Measurements from ENCODE around the gene ANKRD12. TPM values are rescaled to one million over a fixed set of nuclear protein-coding genes. Genes with fewer than 3 reads are reported as not detected.
"Not testable (repeated sequence)": the region's sequence is repeated elsewhere in the genome, so short reads cannot be mapped to it uniquely, and the experiment has no call there.

The ANKRD12 gene
- total and polyA plus RNA-seq, 9 donors = 8.8 to 115 (median 72.9) TPM

GRCh38 chr18:9171919-9172318 is 35.3 kb downstream of the ANKRD12 start:
- H3K4me1 ChIP-seq (ENCODE audit: insufficient read depth); H3K9me3 ChIP-seq; H3K4me3 ChIP-seq; intact Hi-C loops (cut with DNase I); H3K27me3 ChIP-seq; H3K27ac ChIP-seq; H3K36me3 ChIP-seq; DNase-seq: not testable (repeated sequence)
- WGBS, 3 donors = 84 to 94% (median 91%) methylated on average over 3 of the region's 3 CpGs

DNA sequence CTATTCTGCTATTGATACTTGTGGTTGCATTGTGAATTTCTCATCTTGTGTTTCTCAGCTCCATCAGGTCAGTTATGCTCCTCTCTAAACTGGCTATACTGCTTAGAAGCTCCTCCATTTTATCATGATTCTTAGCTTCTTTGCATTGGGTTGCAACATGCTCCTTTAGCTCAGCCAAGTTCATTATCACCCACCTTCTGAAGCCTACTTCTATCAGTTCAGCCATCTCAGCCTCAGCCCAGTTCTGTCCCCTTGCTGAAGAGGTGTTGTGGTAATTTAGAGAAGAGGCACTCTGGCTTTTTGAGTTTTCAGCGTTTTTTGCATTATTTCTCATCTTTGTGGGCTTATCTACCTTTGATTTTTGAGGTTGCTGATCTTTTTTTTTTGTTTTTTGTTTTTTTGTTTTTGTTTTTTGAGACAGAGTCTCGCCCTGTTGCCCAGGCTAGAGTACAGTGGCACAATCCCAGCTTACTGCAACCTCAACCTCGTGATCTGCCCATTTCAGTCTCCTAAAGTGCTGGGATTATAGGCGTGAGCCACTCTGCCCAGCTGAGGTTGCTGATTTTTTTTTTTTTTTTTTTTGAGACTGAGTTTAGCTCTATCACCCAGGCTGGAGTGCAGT is 36.0 kb downstream of the ANKRD12 start:
- Histone ChIP-seq H3K4me3 (no peak overlapping the region), H3K9me3 (no peaks in the 10 kb centered on the region), H3K4me1 (ENCODE audit: insufficient read depth) (peaks cover 4% of the 10 kb centered on the region), H3K36me3 (no peaks in the 10 kb centered on the region), H3K27ac (no peak overlapping the region), H3K27me3 (no peaks in the 10 kb centered on the region)
- no peak for DNase-seq
- WGBS, 3 donors = 90 to 95% (median 95%) methylated on average over 4 of the region's 4 CpGs
- intact Hi-C loops (cut with DNase I) = no loop called here
- TF ChIP-seq CTCF (IDR thresholded peaks at IDR 0.05) (no peak), EP300 (IDR thresholded peaks at IDR 0.05) (no peak), POLR2A (IDR thresholded peaks at IDR 0.05) (no peak)

- no peak for TF ChIP-seq CTCF (IDR thresholded peaks at IDR 0.05)
- TF ChIP-seq EP300 (IDR thresholded peaks at IDR 0.05) = no peak
- no peak for TF ChIP-seq POLR2A (IDR thresholded peaks at IDR 0.05)
- no peak overlapping the region for H3K4me3 ChIP-seq
- H3K27ac ChIP-seq = no peak overlapping the region
- peaks cover 4% of the 10 kb centered on the region for H3K4me1 ChIP-seq (ENCODE audit: insufficient read depth)
- intact Hi-C loops (cut with DNase I) = no loop called here
- no peaks in the 10 kb centered on the region for H3K9me3 ChIP-seq
- no peaks in the 10 kb centered on the region for H3K36me3 ChIP-seq
- WGBS, 3 donors = 87 to 94% (median 88%) methylated on average over 6 of the region's 6 CpGs
- no peak for DNase-seq
- no peaks in the 10 kb centered on the region for H3K27me3 ChIP-seq
Observed at GRCh38 chr18:9173770-9174233, 37.2 kb downstream of the ANKRD12 start.

GRCh38 chr18:9174302-9174701 is 37.7 kb downstream of the ANKRD12 start:
- H3K4me3 ChIP-seq = no peak overlapping the region
- intact Hi-C loops (cut with DNase I) = no loop called here
- no peak for DNase-seq
- H3K4me1 ChIP-seq (ENCODE audit: insufficient read depth) = peaks cover 4% of the 10 kb centered on the region
- 94 to 100% (median 95%) methylated on average over 4 of the region's 4 CpGs for WGBS, 3 donors
- H3K9me3 ChIP-seq = no peaks in the 10 kb centered on the region
- no peak for TF ChIP-seq CTCF (IDR thresholded peaks at IDR 0.05)
- TF ChIP-seq EP300 (IDR thresholded peaks at IDR 0.05) = no peak
- no peak for TF ChIP-seq POLR2A (IDR thresholded peaks at IDR 0.05)
- H3K27ac ChIP-seq = no peak overlapping the region
- no peaks in the 10 kb centered on the region for H3K27me3 ChIP-seq
- no peaks in the 10 kb centered on the region for H3K36me3 ChIP-seq

- Histone ChIP-seq H3K4me3 (no peak overlapping the region), H3K4me1 (ENCODE audit: insufficient read depth) (peaks cover 4% of the 10 kb centered on the region), H3K9me3 (no peaks in the 10 kb centered on the region), H3K27me3 (no peaks in the 10 kb centered on the region), H3K36me3 (no peaks in the 10 kb centered on the region), H3K27ac (no peak overlapping the region)
- TF ChIP-seq EP300 (IDR thresholded peaks at IDR 0.05) (no peak), CTCF (IDR thresholded peaks at IDR 0.05) (no peak), POLR2A (IDR thresholded peaks at IDR 0.05) (no peak)
- 95 to 100% (median 95%) methylated on average over 1 of the region's 1 CpG for WGBS, 3 donors
- intact Hi-C loops (cut with DNase I) = no loop called here
- DNase-seq = no peak
Observed at GRCh38 chr18:9175115-9175514, 38.5 kb downstream of the ANKRD12 start.
